Measurements from ENCODE around the gene NUDT13. TPM values are rescaled to one million over a fixed set of nuclear protein-coding genes. Genes with fewer than 3 reads are reported as not detected.

Gene NUDT13
- total RNA-seq, 6 experiments from 2014 or later, result 1.3 to 2.3 (median 2.1) TPM

DNA sequence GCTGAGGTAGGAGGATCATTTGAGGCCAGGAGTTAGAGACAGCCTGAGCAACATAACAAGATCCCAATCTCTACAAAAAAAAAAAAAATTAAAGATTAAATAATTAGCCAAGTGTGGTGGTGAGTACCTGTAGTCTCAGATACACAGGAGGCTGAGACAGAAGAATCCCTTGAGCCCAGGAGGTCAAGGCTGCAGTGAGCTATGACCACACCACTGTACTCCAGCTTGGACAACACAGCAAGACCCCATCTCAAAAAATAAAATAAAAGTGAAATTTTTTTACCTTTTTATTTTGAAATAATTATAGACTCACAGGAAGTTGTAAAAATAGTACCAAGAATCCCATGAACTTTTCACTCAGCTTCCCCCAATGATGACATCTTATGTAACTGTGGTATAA is 62.6 kb downstream of the NUDT13 start:
- TF ChIP-seq, protein P1, sequence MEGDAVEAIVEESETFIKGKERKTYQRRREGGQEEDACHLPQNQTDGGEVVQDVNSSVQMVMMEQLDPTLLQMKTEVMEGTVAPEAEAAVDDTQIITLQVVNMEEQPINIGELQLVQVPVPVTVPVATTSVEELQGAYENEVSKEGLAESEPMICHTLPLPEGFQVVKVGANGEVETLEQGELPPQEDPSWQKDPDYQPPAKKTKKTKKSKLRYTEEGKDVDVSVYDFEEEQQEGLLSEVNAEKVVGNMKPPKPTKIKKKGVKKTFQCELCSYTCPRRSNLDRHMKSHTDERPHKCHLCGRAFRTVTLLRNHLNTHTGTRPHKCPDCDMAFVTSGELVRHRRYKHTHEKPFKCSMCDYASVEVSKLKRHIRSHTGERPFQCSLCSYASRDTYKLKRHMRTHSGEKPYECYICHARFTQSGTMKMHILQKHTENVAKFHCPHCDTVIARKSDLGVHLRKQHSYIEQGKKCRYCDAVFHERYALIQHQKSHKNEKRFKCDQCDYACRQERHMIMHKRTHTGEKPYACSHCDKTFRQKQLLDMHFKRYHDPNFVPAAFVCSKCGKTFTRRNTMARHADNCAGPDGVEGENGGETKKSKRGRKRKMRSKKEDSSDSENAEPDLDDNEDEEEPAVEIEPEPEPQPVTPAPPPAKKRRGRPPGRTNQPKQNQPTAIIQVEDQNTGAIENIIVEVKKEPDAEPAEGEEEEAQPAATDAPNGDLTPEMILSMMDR (IDR thresholded peaks at IDR 0.05), result no peak
- DNase-seq, result no peak
- H3K36me3 Mint-ChIP-seq (ENCODE audit: low read depth), result peaks cover 9% of the 10 kb centered on the region; the same call in 1 of the 2 replicates
- no peak overlapping the region for H3K4me3 Mint-ChIP-seq
- peaks cover 1% of the 10 kb centered on the region for H3K27me3 Mint-ChIP-seq (ENCODE audit: insufficient read depth)
- no peaks in the 10 kb centered on the region; the same call in 1 of the 2 replicates for H3K9me3 Mint-ChIP-seq
- no peak overlapping the region for H3K27ac Mint-ChIP-seq
- H3K4me1 Mint-ChIP-seq (ENCODE audit: low read depth), result peaks cover 6% of the 10 kb centered on the region

DNA sequence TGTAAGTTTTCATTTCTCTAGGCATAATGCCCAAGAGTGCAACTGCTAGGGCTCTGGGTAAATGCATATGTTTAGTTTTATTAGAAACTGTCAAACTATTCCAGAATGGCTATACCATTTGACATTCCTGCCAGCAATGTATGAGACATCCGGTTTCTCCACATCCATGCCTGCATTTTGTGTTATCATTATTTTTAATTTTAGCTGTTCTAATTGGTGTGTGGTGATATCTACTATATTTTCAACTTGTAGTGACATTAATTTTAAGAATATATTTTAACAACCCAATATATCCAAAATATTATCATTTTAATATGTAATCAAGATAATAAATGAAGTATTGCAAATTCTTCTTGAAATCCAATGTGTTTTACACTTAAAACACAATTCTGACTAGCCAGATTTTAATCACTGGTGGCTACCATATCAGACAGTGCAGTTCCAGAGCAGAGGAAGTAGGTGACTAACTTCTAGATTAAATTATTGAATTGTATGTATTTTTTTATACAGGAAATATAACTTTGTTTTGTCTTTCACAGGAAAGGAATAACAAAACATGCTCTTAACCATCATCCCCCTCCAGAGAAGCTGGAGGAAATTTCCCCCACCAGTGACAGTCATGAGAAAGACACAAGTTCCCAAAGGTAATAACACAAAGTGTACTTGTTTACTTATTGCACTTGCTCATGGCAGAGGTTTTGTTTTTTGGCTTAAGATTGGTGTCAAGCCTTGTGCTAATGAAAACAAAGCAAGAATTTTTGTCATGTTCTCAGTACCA is 64.1 kb downstream of the NUDT13 start:
- H3K9me3 Mint-ChIP-seq, result no peaks in the 10 kb centered on the region
- no peak for DNase-seq
- H3K36me3 Mint-ChIP-seq (ENCODE audit: low read depth), result peaks cover 5% of the 10 kb centered on the region; the same call in 1 of the 2 replicates
- H3K4me1 Mint-ChIP-seq (ENCODE audit: low read depth), result no peaks in the 10 kb centered on the region
- no peak overlapping the region for H3K4me3 Mint-ChIP-seq
- no peak overlapping the region for H3K27ac Mint-ChIP-seq
- no peaks in the 10 kb centered on the region for H3K27me3 Mint-ChIP-seq (ENCODE audit: insufficient read depth)
- TF ChIP-seq, protein P1 (IDR thresholded peaks at IDR 0.05), result no peak

Other genes with a start within 250 kb of the NUDT13 start
- not detected for gene OIT3, start 216.7 kb upstream of the NUDT13 start, total RNA-seq (2021; fragmentation: NEBNext Ultra II Directional; extraction: Animal tissue kit (Norgen Biotek cat#: 25700))
- gene PLA2G12B, start 155.6 kb upstream of the NUDT13 start, total RNA-seq (2021; fragmentation: NEBNext Ultra II Directional; extraction: Animal tissue kit (Norgen Biotek cat#: 25700)), result not detected
- gene P4HA1, start 13.6 kb upstream of the NUDT13 start, total RNA-seq (2021; fragmentation: NEBNext Ultra II Directional; extraction: Animal tissue kit (Norgen Biotek cat#: 25700)), result 100 to 1,000 TPM; 117 to 192 (median 127) TPM
- 10 to 100 TPM; 31.3 to 39.0 (median 33.6) TPM for gene ECD, start 57.6 kb downstream of the NUDT13 start, total RNA-seq (2021; fragmentation: NEBNext Ultra II Directional; extraction: Animal tissue kit (Norgen Biotek cat#: 25700))
- gene FAM149B1, start 57.7 kb downstream of the NUDT13 start, total RNA-seq (2021; fragmentation: NEBNext Ultra II Directional; extraction: Animal tissue kit (Norgen Biotek cat#: 25700)), result 10 to 100 TPM; 16.9 to 21.9 (median 19.5) TPM
- 10 to 100 TPM; 18.6 to 30.9 (median 27.1) TPM for gene DNAJC9, start 136.8 kb downstream of the NUDT13 start, total RNA-seq (2021; fragmentation: NEBNext Ultra II Directional; extraction: Animal tissue kit (Norgen Biotek cat#: 25700))
- gene MRPS16, start 142.2 kb downstream of the NUDT13 start, total RNA-seq (2021; fragmentation: NEBNext Ultra II Directional; extraction: Animal tissue kit (Norgen Biotek cat#: 25700)), result 100 to 1,000 TPM; 100 to 140 (median 116) TPM
- under 1 TPM; 0.13 to 0.43 (median 0.21) TPM for gene CFAP70, start 248.4 kb downstream of the NUDT13 start, total RNA-seq (2021; fragmentation: NEBNext Ultra II Directional; extraction: Animal tissue kit (Norgen Biotek cat#: 25700))